Left colon (tissue), 2 donors: ENCODE measurements around the gene PABPC1L. TPM values are rescaled to one million over a fixed set of nuclear protein-coding genes. Genes with fewer than 3 reads are reported as not detected.

Experiments used
- ATAC-seq: fragments of 200-7000 bp; cut with Tn5 transposase; one replicate; pipeline ENCODE4 v1.9.1; 2020; ENCODE audit warnings: mild to moderate bottlenecking, moderate library complexity
- DNase-seq, 2 donors: peaks; one replicate each; pipeline ENCODE4 v3.0.0-alpha.2; 2020
- intact Hi-C, 2 donors: fragments of 100-400 bp; cut with DNase I in 1 of 2; cut with micrococcal nuclease in 1 of 2; formaldehyde crosslinking; loops; one replicate each; pipeline versions ENCODE4 v1.11.2 to v1.14.0; 2022; cut with DNase I, micrococcal nuclease
- total RNA-seq, 2 donors: library from RNA; stranded (reverse); fragmentation: NEBNext Ultra II Directional; extraction: Animal tissue kit (Norgen Biotek cat#: 25700); gene quantifications; one replicate each; pipeline ENCODE4 v1.2.1, GENCODE V29; 2021
- donor health status: DM: no; HTN: no; CAD: no.
- donor health status: DM: yes; HTN: yes; CAD: no.

Gene PABPC1L
- total RNA-seq, 2 donors from 2014 or later, result 13.2 to 19.8 TPM

DNA sequence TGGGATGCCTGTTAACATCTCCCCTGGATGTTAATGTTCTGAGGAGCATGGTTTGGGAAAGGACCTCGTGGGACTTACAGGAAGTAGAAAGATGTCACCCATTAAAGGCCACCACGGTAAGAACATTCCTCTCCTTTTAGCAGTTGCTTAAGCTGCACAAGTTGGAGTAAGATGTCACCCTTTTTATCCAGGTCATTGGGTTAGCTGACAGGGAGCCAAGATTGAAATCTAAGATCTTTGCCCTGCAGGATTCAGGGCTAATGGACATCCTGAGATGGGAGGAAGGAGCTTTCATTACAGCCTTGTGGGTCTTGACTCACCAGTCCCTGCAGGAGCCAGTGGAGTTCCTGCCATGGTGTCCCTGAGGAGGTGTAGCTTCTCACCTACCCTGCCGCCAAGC lies 22.1 kb downstream of the PABPC1L start:
- ATAC-seq (no peak), DNase-seq (no peak)
- intact Hi-C loops, result no loop called here

DNA sequence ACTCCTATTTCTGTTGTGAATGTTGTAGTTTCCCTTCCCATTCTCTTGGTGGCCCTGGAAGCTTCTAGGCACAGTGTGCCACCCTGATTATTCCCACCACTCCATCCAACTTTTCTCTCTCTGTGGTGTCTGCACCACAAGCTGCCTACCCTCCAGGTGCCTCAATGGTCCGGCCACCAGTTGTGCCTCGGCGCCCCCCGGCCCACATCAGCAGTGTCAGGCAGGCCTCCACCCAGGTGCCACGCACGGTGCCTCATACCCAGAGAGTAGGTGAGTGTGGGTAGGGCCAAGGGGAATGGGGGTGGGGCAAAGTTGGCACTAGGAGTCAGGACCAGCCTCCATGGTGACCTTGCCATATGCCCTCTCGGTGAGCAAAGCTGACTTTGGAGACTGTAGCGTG lies 23.1 kb downstream of the PABPC1L start:
- ATAC-seq, result no peak
- intact Hi-C loops, result no loop called here
- no peak for DNase-seq

GRCh38 chr20:44936510-44936909 lies 26.6 kb downstream of the PABPC1L start:
- ATAC-seq (no peak), DNase-seq (no peak)
- intact Hi-C loops, result no loop called here

DNA sequence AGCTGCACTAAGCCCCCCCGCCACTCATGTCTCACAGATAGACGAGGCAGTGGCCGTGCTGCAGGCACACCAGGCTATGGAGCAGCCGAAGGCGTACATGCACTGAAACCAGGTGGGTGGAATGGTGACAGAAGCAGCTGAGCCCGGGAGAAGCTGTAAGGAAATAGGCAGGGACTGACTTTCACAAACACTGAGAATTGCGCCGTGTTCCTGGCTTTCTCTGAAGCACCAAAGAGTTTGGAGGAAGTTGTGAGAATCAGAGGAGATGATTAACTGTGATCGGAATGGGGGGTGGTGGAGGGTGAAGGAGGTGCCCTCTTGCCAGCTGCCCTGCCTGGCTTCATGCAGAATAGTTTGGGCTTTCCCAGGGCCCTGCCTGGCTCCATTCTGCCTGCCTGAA lies 28.8 kb downstream of the PABPC1L start:
- DNase-seq (no peak), ATAC-seq (no peak)
- intact Hi-C loops, result no loop called here

DNA sequence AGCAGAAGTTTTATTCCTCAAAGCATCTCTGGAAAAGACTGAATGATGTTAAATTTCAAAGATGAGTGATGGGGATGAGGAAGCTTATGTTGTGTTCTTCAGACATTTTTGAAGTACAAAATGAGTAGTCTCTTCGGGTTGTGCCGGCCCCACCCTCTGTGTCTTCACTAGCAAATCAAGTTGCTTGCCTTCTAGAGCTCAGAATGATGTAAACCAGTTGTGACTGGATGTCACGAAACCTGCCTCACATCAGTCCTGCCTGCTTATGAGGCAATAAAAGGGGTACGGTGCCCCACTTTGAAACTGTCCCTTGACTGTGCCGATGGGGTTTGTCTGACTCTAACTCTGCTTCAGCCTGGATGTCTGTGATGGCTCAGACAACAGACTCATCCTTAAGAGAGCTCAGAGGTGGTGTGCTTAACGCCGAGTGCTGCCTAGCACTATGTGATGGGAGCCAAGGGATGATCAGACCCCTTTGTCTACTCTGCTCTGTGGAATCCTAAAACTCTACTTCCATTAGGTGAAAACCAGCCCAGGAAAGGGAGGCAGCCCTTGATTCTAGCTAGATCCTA lies 31.3 kb downstream of the PABPC1L start:
- DNase-seq (no peak), ATAC-seq (no peak)
- intact Hi-C loops, result no loop called here

DNA sequence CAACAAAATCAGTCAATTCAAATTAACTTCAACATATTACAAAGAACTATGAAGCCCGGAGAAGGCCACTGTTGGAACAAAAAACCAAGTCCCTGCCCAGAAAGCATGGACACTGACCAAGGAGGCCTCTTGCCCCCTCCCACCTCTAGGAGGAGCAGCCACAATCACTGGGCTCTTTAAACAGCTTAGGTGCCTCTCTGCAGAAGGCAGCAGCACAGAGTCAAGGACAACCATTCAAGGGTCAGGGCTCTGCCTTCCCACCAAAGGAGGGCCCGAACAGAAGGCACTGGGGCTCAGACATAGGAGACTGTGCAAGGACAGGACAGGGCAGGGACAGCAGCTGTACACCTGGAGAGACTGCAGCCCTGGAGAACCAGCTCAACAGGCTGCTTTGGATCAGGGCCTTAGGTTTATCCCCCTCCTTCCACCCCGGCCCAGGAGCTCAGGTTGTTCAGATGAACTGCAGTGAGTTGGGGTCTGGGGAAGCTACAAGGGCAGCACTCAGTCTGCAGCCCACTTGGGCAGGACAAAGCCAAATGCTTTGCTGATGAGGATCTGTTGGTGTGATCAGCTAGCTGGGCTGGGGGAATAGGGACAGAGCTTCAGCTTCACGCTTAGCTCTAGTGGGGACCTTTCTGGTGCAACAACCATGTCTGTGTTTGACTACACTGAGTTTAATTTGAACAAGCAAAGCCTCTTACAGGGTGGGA lies 32.6 kb downstream of the PABPC1L start:
- DNase-seq, result no peak
- no peak for ATAC-seq
- intact Hi-C loops, result no loop called here

DNA sequence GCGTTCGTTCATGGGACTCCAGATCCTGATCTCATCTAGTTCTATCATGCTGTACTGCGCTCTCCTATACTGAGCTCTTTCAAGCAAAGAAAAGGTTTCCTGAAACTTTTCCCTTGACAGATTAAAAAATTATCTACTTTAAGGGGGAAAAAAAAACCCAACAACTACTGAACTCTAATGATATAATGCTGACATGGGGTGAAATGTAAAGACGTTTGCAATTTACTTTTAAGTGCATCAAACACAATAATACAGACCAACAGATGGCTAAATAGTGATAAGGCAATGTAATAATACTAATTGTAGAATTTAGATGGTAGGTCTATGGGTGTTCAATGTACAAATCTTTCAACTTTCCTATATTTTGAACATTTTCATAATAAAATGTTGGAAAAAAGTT lies 34.0 kb downstream of the PABPC1L start:
- intact Hi-C loops, result no loop called here
- no peak for ATAC-seq
- DNase-seq, result no peak

GRCh38 chr20:44945261-44945660 lies 35.4 kb downstream of the PABPC1L start:
- no peak for DNase-seq
- intact Hi-C loops, result no loop called here
- no peak for ATAC-seq

DNA sequence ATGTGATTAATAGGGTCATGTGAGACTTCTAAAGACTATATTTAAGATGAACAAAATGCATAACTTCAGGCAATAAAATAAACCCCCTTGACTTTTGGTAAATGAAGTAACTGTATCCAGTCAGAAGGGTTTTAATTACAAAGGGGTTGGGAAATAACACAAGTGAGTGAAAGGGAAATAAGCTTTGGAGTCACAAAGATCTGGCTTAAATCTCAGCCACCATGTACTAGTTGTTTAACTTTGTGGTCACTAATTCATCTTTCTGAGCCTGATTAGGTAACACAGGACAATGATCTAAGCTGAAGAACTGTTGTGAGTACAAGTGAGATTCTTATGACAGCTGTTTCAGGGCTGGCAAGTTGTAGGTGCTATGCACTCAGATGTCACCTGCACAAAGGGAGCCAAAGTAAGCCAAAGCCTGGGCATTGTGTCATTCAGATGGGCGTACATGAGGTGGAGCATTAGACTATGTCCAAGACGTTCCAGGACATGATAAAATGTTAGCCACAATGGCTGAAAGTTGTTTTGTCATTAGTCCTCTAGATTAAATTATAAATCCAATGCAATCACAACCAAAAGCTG lies 36.5 kb downstream of the PABPC1L start:
- no peak for ATAC-seq
- no peak for DNase-seq
- intact Hi-C loops, result no loop called here

- ATAC-seq (no peak), DNase-seq (no peak)
- intact Hi-C loops, result no loop called here
Measured at GRCh38 chr20:44948107-44948506, 38.2 kb downstream of the PABPC1L start.

DNA sequence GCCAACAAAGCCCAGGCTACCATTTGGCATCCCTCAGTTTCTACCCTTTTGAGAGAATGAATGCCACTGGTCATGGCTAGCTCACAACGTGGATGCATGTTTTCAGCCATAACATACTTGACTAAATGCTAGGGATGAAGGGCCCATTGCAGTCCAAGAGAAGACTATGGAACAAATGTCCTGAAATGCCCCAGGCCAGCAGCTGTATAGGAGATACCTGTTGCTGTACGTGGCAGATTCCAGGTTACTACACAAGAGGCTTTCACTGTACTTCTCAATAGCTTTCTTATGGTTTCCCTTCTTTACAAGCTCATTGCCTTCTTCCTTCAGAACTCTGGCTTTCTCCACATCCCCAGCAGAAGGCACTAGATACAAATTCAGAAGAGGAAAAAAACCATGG lies 38.7 kb downstream of the PABPC1L start:
- intact Hi-C loops, result no loop called here
- ATAC-seq (no peak), DNase-seq (no peak)

DNA sequence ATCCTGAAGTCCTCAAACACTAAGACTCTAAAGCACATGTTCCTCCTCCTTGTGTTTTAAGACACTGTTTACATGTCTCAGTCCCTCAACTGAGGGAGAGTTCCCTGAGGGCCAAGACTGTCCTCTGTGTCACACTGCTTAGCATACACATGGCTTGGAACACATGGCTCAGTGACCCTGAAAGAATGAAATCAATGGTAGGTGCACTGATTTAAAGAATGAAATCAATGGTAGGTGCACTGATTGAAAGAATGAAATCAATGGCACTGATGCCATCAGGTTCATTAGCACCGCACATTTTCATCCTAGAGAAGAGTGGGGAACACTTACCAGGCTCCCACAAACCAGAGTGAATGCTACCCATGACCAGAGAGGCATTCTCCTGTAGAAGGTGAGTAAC lies 40.5 kb downstream of the PABPC1L start:
- DNase-seq, result no peak
- no peak for ATAC-seq
- intact Hi-C loops, result no loop called here

GRCh38 chr20:44952731-44953130 lies 42.9 kb downstream of the PABPC1L start:
- intact Hi-C loops, result no loop called here
- no peak for DNase-seq
- ATAC-seq, result no peak

DNA sequence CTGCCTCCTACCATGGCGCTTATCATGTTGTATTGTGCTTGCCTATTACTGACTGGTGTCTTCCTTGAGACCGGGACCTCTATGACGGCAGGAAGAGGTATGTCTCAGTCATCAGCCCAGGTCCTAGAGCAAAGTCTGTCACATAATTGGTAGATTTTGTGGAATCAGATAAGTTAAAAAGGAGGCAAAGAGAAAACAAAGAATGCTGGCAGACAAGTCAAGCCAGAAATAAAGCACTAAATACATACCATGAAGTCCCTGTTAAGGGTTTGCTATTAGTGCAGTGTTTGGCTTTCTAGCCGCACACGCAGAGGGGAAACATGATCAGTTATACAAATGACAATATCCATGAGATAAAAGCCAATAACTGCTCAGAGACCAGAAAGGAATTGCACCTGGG lies 44.4 kb downstream of the PABPC1L start:
- intact Hi-C loops, result no loop called here
- ATAC-seq (no peak), DNase-seq (no peak)

DNA sequence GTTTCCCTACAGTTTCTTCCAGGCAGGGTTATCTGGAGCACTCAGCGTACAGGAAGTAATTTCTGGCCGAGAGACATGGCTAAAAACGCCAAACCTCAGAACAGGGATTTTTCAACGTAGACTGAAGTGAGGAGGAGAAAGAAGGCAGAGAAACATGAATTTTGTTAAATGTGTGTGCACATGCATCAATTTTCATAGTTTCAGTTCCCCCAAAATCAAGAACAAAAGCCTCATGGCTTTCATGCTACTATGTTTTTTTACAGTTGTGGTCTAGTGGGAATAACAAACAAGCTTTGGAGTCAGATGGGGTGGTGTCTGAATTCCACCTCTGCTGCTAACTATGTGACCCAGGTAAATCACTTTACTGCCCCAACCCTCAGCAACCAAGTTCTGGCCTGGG lies 45.4 kb downstream of the PABPC1L start:
- no peak for ATAC-seq
- intact Hi-C loops, result no loop called here
- DNase-seq, result no peak

- intact Hi-C loops, result no loop called here
- no peak for DNase-seq
- no peak for ATAC-seq
Measured at GRCh38 chr20:44956410-44956809, 46.5 kb downstream of the PABPC1L start.

DNA sequence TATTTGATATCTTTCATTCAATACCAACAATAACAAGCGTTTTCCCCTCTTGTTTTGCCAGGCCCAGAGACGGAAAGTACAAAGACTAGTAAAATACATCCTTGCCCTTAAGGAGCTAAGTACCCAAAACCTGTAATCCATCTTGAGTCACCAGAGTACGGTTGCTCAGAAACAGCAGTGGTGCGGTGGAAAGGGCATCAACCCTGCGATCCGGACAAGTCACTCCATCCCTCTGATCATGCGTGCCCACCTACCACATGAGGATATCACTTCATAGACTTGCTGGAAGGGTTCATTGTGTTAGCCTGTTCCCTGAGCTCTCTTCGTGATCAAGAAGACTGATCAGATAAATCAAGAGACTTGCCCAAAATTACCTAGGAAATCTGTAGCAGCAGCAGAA lies 48.4 kb downstream of the PABPC1L start:
- no peak for DNase-seq
- no peak for ATAC-seq
- intact Hi-C loops, result no loop called here

DNA sequence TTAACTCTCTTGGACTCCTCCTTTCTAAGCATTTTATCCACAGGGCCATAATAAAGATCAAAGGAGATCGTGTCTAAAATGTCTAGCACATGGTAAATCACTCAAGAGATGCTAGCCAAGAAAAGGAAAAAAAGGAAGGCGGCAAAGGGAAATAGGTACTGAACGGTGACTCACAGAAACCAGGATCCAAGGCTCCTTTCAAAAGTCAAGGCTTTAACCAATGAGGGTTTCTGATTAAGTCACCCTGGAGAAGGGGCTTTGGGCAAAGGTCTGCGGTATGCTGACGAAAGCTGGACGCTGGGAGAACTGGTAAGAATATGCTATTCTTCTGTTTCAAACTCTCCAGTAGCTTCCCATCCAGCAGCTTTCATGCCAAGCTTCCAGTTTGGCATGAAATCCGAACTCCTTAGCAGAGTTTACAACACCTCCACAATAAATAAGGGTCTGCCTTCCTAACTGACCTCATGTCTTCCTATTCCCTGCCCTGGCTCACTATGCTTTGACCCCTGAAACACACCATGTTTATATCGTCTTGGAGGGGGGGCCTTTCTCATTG lies 49.3 kb downstream of the PABPC1L start:
- ATAC-seq, result no peak
- no peak for DNase-seq
- intact Hi-C loops, result no loop called here

DNA sequence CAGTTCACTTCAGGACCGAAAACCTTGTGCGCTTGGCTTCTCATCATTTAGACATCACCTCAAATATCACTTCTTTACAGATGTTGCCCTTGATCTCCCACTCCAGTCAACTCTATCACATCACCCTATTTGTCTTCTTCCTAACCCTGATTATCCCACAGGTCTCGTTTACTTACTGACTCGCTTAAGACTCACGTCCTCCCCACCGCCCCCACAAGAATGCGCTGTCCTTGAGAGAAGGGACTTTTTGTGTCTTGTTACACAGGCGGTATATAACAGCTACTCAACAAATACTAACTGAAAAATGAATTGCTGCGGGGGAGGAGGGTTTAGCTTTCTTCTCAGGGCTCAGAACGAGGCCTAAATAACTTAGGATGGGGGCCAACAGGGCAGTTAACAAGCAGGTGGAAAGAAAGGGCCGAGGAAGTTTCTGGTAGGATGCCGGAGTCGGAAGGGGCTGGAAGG lies 49.8 kb downstream of the PABPC1L start:
- DNase-seq (peak in 1 of 2 donors; percentile 46), ATAC-seq (peak; percentile 29)
- intact Hi-C loops, result no loop called here

DNA sequence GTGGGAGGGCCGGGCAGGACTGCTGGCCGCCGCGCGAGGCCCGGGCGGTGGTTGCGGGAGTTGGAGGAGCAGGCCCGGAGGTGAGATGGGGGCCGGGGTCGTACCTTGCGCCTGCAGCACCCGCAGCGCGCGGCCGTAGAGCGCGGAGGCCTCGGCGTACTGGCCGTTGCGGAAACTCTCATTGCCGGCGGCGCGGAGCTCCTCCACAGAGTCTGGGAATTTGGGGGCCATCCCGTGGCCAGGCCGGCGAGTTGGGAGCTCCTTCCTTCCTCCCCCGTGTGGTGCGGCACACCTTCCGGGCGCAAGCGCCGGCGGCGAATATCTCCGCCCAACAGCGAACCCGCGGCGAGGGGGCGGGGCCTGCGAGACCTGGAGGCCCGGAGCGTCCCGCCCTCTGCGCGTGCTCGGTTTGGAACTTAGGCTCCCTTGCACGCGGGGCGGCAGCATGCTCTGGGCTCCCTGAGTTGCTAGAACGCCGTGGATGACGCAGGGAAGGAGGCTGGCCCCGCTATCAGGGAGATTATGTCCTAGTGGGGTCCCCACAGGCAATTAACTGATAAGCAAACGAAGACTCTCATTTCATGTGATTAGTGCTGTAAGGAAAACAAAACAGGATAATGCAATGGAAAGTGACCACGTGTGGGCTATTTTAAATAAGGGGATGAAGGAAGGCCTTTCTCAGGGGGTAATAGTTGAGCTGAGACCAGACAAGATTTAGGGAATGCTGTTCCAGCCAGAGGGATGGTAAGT lies 50.4 kb downstream of the PABPC1L start, which contains the start of gene TOMM34:
TOMM34 (minus strand) TSS at position 295 of the 750 bp plus-strand sequence; CDS start at position 231, 64 bp downstream.
- peak; percentile 95 to 99 for DNase-seq
- ATAC-seq, result peak; percentile 98
- intact Hi-C loops, result no loop called here
